ENCODE results near the gene SETMAR. TPM values are rescaled to one million over a fixed set of nuclear protein-coding genes. Genes with fewer than 3 reads are reported as not detected.

The SETMAR gene
- total and polyA plus RNA-seq, 2 of the 13 experiments (the other 11 are each of a cell fraction or from before 2014, with no cell fraction given), result 7.0 to 16.7 TPM

DNA sequence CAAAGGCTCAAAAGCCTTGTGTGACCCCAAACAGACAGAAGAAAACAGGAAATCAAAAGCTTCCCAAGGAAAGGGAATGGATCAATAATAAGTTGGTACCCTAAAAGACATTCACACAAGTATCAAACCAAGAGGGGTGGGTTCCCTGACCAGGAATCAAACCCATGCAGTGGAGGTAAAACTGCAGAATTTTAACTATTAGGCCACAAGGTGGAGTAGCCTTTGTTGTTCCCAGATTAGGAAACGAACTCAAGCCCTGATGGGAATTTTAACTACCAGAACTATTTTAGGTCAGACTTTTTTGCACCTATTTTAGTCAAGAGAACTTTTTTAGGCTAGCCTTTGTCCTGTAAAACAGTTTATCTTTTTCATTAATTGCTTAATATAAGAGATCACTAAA, 31.4 kb downstream of the SETMAR start:
- CTCF ChIA-PET (ENCODE audit: low intra/inter-chr PET ratio, low total read pairs), result interaction anchor here (0.7 to 1.0 kb wide), 2 partner anchors 237 to 299 kb away, joined by 3 read pairs; no protein-coding TSS in a partner anchor

More for the DNA sequence above, 31.4 kb downstream of the SETMAR start:
- Histone ChIP-seq H3K9me3 (ENCODE audit: low read length) (peaks cover 10% of the 10 kb centered on the region; the same call in 1 of the 2 replicates), H2AFZ (ENCODE audit: low read length) (no peak overlapping the region), H3K4me1 (ENCODE audit: insufficient read depth, low read length) (peaks cover 22% of the 10 kb centered on the region), H3K27ac (ENCODE audit: extremely low read length, insufficient read depth, low read length) (no peak overlapping the region), H3K4me3 (replicated peaks in 1 of 3; ENCODE audit: insufficient read depth in 1 of 3, low read depth in 2 of 3, low read length in 3 of 3) (no peak overlapping the region), H3K79me2 (ENCODE audit: insufficient read depth, low read length) (no peaks in the 10 kb centered on the region), H3K36me3 (replicated peaks in 1 of 2; ENCODE audit: control insufficient read depth in 1 of 2, insufficient read depth in 2 of 2, low read length in 2 of 2) (no peaks in the 10 kb centered on the region), H3K9ac (ENCODE audit: insufficient read depth, low read depth, low read length) (no peak overlapping the region), H3K27me3 (ENCODE audit: control insufficient read depth in 1 of 2, insufficient read depth in 2 of 2, low read length in 2 of 2) (no peaks in the 10 kb centered on the region), H3K4me2 (ENCODE audit: low read depth, low read length) (no peak overlapping the region), H4K20me1 (ENCODE audit: insufficient read depth, low read length) (no peaks in the 10 kb centered on the region)
- intact Hi-C loops (cut with micrococcal nuclease; ENCODE audit: unreplicated experiment), result loop anchor here (5.0 kb wide), 1 partner anchor 298 kb away; no protein-coding TSS in a partner anchor
- BruUV-seq (replicated peaks), result no TSS peak
- DNase-seq (ENCODE audit: low spot score), result no peak
- in situ Hi-C loops (cut with HindIII; ENCODE audit: extremely low pct_ligation_motif_present, low pct_unique_long_range_greater_than_20kb), result no loop called here
- TF ChIP-seq, protein P1, sequence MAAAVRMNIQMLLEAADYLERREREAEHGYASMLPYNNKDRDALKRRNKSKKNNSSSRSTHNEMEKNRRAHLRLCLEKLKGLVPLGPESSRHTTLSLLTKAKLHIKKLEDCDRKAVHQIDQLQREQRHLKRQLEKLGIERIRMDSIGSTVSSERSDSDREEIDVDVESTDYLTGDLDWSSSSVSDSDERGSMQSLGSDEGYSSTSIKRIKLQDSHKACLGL (CRISPR knock-in tag; IDR thresholded peaks at IDR 0.05), result no peak
- TF ChIP-seq CTCF (CRISPR knock-in tag; IDR thresholded peaks at IDR 0.05), result peak; percentile 28; the same call in 1 of the 2 replicates
- no peak for TF ChIP-seq ZBTB49 (CRISPR knock-in tag; IDR thresholded peaks at IDR 0.05; ENCODE audit: borderline replicate concordance)
- TF ChIP-seq POLR2AphosphoS2 (IDR thresholded peaks at IDR 0.05; ENCODE audit: low read depth, low read length), result no peak
- TF ChIP-seq STAG1 (CRISPR knock-in tag; IDR thresholded peaks at IDR 0.05), result 0 out of 2 replicates have a peak, but pooled peaks have one; percentile 8
- TF ChIP-seq BRF2 (CRISPR knock-in tag; IDR thresholded peaks at IDR 0.05), result no peak
- no peak for TF ChIP-seq ZNF235 (CRISPR knock-in tag; IDR thresholded peaks at IDR 0.05; ENCODE audit: borderline replicate concordance)
- ATAC-seq, result no peak
- POLR2A ChIA-PET, result no interaction called here
- no peak for FAIRE-seq
- 53% methylated on average over 1 of the region's 1 CpG for WGBS (ENCODE audit: low lambda C conversion rate)
